ENCODE results near the gene PPM1H.
"Not testable (repeated sequence)": the region's sequence is repeated elsewhere in the genome, so short reads cannot be mapped to it uniquely, and the experiment has no call there.

DNA sequence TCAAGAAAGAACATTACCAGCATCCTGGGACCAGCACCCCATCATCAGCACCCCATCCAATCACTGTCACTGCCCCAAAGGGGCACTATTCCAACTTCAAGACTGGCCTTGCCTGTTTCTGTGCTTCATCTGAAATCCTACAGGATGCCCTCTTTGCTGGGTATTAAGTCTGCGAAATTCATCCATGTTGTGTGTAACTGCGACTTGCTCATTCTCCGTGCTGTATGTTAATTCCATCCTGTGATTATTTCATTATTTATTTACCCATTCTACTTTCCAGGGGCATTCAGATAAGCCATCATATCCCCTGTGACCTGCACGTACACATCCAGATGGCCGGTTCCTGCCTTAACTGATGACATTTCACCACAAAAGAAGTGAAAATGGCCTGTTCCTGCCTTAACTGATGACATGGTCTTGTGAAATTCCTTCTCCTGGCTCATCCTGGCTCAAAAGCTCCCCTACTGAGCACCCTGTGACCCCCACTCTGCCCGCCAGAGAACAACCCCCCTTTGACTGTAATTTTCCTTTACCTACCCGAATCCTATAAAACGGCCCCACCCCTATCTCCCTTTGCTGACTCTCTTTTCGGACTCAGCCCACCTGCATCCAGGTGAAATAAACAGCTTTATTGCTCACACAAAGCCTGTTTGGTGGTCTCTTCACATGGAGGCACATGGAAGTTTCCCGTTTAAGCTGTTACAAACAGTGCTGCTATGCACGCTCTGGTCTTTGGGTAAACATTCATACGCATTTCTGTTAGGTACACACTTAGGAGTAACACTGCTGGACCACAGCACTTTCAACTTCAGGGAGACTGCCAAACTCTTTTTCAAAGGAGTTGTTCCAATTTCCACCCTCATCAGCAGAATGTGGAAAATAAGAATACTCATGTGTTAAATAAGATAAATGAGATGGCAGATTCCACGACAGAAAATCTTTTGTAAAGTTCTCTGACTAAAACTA, 205.1 kb downstream of the PPM1H start:
- TF ChIP-seq, protein P1, sequence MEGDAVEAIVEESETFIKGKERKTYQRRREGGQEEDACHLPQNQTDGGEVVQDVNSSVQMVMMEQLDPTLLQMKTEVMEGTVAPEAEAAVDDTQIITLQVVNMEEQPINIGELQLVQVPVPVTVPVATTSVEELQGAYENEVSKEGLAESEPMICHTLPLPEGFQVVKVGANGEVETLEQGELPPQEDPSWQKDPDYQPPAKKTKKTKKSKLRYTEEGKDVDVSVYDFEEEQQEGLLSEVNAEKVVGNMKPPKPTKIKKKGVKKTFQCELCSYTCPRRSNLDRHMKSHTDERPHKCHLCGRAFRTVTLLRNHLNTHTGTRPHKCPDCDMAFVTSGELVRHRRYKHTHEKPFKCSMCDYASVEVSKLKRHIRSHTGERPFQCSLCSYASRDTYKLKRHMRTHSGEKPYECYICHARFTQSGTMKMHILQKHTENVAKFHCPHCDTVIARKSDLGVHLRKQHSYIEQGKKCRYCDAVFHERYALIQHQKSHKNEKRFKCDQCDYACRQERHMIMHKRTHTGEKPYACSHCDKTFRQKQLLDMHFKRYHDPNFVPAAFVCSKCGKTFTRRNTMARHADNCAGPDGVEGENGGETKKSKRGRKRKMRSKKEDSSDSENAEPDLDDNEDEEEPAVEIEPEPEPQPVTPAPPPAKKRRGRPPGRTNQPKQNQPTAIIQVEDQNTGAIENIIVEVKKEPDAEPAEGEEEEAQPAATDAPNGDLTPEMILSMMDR (conservative IDR thresholded peaks at IDR 0.05; ENCODE audit: low read length) = not testable (repeated sequence)
- not testable (repeated sequence) for TF ChIP-seq EZH2phosphoT487 (IDR thresholded peaks at IDR 0.05; ENCODE audit: borderline replicate concordance)

Measured in Loucy (cell line).